SIG-M5 treated with dmso at 0.1 percent for 504 hours (cell line): ENCODE results near the gene VPS37B.
"Not testable (repeated sequence)": the region's sequence is repeated elsewhere in the genome, so short reads cannot be mapped to it uniquely, and the experiment has no call there.

Experiments
- DNase-seq: peaks from one replicate; lab custom pipeline; 2025; ENCODE audit not compliant: unreplicated experiment; lab: John Stamatoyannopoulos, UW

VPS37B gene

DNA sequence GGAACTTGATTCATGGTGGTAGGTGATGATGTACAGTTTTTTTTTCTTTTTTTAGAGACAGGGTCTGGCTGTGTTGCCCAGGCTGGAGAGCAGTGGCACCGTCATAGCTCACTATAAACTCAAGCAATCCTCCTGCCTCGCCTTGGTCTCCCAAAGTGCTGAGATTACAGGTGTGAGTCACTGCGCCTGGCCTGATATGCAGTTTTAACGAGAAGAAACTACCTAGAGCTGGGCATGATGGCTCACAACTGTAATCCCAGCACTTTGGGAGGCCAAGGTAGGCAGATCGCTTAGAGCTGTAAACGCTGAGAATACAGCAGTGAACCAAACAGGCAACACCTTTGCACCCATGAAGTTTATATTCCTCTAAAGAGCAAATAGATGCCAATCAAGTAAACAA is 13.0 kb upstream of the VPS37B start:
- no peak for DNase-seq

DNA sequence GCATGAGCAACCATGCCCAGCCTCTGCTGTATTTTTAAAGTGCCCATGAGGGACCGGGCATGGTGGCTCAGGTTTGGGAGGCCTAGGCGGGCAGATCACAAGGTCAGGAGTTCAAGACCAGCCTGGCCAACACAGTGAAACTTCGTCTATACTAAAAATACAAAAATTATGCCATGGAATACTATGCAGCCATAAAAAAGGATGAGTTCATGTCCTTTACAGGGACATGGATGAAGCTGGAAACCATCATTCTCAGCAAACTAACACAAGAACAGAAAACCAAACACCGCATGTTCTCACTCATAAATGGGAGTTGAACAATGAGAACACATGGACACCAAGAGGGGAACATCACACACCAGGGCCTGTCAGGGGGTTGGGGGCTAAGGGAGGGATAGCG is 9.3 kb upstream of the VPS37B start:
- DNase-seq = not testable (repeated sequence)

DNA sequence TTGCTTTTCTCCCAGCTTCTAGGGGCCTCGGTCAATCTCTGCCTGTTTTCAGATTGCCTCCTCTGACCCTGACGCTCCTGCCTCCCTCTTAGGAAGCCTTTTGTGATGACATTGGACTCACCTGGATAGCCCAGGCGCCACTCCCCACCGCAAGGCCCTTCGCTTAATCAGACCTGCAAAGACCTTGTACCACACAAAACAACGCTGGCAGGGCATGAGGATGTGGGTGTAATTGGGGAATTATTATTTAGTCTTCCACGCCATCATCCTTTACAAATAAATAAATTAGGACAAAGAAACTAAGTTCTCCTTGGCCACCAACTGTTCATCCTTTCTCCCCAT is 7.7 kb upstream of the VPS37B start:
- no peak for DNase-seq

DNA sequence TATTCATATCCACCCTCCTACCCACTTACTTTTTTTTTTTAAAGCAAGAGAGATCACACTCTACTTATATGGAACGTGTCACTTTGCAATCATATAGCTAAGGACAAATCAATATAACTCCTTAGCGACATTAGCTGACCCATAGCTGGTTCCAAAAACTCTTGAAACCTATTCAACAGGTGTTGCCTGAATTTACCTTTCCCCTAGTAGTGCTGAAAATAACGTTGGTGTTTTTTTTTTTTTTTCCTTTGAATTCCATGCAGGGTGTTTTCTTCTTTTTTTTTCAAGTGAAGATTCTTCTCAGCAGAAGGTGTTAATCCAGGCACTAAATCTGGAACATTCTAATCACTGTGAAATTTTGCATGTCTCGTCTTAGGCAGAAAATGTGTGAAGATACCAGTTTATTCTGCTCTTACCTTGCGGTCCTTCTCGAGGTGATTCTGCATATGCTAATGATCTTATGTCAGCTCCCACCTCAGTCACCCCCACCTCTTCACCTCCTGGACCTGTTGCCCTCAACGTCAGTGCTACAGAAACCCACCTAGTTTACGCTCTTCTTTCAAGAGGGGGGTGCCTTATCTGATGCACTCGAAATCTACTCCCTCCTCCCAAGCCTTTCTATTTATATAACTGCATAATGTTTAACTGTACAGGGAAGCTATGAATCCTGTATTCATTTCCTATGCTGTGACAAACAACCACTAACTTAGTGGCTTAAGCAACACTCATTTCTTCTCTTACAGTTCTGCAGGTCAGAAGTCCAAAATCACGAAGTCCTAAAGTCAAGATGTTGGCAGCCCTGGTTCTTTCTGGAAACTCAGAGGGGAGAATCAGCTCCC is 7.1 kb upstream of the VPS37B start:
- DNase-seq = no peak

DNA sequence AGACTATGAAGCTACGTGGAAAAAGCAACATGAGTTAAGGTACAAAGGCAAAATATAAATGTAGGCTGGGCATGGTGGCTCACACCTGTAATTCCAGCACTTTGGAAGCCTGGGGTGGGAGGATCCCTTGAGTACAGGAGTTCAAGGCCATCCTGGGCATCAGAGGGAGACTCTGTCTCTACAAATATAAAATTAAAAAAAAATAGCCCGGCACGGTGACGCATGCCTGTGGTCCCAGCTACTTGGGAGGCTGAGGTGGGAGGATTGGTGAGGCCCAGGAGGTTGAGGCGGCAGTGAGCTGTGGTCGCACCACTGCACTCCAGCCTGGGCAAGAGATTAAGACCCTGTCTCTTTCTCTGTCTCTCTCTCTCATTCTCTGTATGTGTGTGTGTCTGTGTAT is 4.0 kb upstream of the VPS37B start:
- DNase-seq = no peak

DNA sequence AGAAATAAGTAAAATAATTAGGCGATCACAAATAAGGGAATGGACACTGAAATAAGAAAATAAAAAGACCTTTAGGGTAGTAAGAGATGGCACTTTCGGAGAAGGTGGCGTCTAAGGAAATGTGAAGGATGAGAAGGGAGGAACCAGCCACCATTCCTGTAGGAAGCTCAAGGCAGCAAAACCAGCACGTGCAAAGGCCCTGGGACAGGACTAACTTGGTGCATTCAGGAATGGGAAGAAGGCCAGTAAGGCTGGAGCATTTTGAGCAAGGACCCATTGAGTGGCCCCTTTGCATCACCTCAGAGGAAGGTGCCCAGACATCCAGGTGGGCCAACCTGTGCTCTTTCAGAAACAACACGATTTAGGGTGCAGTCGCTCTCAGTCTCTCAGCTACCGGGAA is 738 bp upstream of the VPS37B start:
- DNase-seq = no peak

DNA sequence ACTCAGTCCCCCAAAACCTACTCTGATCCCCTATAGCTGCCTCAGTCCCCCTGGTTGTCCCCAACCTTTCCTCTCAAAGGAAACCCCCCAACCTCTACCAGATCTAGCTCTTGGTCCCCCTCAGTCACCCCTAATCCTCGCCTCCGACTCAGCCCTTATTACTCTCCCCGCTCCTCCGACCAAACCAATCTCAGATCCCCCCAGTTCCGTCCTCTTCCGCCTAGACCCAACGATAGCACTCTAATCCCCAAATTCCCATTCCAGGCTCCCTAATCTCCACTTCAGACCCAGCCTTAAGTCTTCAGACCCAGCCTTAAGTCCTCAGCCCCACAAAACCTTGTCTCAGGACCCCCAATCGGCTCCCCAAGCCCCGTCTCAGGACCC is 612 bp downstream of the VPS37B start:
- DNase-seq = no peak

DNA sequence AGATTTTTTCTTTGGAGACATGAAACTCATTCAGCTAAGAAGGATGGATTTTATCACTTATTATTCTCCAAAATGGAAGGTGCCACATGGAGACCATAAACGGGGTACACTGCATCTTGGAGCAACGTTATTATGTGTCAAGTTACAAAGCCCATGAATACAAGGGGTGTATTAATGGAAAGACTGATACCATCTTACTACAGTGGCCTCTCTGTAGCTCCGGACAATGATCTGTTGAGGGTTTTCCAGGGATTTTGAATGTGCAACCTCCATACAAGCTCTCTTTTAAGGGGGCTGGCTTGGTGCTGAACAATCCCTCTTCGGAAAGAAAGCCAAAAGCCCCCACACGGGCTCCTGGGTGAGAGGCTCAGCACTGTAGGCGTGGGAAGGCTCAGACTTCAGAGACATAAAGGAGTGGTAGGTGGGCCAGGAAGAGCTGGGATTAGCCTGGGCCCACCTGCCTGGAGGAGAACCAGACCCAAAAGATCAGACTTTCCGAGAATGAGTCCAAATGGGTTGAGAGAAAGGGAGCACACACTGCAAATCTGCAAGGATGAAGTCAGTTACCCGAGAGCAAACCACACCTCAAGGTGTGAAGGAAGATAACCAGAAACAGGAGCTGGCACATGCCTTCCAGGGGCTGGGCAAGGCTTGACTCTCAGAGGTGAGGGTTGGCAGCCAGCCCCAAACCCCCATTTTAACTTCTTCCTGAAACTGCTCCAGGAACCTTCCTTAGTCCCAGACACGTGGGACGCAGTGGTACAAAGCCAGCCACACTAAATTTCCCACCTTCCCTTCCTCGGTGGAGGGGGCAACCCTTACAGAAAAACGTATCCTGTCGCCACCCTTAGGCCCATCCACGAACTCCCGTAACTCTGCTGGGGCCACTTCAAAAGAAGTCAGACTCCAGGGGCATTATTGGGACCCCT is 1.5 kb downstream of the VPS37B start:
- no peak for DNase-seq

DNA sequence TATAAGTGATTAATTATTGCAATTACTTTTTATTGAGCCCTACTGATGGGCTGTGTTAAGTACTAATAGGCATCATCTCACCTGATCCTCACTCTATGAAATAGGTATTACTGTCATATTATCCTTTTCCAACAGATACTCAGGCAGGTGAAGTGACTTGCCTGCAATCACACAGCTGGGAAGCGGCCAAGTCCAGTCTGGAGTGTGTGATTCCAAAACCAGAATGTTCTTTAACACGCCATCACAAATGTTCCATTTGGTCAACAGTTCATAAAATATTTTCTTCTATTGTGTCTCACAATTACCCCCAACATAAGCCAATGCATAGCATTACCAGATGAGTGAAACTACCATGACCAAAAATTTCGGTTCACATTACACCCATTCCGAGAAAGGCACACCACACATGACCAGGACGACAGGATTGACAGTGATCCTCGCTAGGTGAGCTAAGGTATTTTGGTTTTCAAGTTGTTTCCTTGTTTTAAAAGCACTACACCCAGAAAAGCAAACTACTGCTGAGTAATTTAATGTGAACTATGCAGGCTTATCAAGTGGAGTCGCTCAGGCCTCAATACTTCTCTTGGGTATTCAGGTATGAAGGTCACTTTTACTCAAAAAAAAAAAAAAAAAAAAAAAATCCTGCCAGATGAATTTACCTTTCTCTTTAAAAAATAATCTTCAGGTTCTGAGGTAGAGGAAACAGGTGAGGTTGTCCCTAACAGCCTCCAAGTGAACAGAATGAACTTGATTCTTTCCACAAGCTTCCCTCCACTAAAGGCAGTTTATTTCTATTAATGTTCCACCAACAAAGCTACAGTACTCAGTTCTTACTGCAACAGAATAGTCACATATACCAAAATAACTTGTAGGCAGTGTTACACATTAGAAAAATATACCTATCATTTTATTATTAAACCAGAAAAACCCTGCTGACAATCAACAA is 2.4 kb downstream of the VPS37B start:
- DNase-seq = no peak

DNA sequence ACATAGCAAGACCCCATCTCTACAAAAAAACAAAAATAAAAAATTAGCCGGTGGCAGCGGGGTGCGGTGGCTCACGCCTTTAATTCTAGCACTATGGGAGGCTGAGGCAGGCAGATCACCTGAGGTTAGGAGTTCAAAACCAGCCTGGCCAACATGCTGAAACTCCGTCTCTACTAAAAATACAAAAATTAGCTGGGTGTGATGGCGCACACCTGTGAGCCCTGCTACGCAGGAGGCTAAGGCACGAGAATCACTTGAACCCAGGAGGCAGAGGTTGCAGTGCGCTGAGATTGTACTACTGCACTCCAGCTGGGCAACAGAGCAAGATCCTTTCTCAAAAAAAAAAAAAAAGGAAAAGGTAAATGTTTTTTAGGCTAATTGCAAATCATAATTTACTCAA is 3.2 kb downstream of the VPS37B start:
- not testable (repeated sequence) for DNase-seq

DNA sequence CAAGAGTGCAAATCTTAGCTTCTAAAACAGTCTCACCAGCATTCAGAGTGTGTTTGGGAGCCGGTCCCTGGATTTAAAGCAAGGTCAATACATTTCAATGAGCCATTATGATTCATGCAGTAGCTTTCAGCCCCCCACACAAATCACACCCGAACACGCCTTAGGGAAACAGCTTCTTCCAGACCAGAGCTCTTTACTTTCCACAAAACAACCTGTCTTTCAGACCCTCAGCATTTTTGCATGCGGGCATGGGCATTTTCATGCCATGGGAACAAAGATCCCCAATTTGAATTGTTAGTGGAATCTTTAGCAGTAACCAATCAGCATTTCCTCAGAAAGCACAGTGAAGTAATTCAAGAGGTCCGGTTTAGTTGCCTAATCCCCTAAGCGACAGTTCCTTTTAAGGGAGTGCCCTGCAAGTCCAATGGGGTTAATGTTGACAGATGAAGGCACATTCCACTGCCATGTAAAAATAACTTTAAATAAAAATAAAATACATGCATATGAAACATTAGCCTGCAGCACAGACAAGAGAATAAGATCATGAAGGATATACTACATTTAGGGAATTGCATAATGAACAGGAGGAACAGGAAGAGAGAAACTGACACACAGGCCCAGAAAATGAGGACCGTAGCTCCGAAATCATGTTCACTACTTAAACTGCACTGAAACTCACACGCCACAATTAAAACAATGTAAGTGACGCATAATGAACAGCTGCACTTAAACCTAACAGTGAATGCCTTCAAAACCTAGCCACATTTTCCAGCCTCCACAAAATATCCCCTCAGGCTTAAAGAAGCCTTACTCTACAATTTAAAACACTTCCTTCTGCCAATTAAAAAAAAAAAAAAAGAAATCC is 4.0 kb downstream of the VPS37B start:
- peak; percentile 79 for DNase-seq

DNA sequence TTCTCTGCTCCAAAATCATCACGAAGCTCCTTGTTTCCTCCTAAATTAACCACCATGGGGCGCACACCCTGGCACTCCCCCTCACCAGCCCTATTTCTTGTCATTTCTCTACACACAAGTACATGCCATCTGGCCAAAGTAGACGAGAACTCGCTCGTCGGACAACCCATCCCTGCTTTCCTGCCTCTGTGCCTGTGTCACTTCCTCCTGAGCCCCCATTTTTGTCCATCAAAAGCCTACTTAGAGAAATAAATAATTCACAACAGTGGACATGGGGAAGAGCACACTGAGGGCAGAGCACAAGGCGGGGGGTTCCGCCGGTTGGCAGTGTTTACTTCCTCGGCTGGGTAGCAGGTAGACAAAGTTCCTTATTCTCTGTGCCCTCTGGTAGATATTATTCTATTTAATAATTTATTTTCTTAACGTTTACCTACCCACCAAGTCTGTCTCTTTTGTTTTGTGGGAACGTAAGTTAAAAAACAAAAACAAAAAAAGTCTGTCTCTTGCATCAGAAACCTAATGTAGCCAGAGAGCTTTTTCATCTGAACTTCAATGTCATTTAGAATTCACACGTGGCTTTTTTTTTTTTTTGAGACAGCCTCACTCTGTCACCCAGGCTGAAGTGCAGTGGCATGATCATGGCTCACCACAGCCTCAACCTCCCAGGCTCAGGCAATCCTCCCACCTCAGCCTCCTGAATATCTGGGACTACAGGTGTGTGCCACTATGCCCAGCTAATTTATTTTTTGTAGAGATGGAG is 6.0 kb downstream of the VPS37B start:
- no peak for DNase-seq

DNA sequence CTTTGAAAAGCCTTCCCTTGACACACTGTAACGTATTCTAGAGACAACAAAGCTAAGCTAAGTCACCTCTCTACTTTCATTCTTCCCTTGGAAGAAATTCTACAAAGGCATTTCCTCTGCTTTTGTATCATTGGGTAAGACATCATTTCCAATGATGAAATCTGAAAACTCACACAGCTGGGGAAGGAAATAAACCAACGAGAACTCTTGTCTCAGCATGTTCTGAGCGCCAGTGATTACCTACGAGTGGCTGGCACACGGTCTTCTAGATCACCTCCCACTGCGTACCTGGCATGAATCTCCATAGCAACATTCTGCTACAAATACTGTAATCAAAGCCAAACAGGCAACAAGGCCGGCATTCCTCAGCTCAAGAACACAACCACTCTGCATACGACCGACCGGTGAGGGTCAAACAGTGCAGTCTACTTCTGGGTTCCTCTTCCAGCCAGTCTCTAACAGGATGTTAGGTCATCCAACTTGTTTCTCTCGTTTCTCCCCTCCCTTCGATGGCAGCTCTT is 7.6 kb downstream of the VPS37B start:
- DNase-seq = peak; percentile 97

DNA sequence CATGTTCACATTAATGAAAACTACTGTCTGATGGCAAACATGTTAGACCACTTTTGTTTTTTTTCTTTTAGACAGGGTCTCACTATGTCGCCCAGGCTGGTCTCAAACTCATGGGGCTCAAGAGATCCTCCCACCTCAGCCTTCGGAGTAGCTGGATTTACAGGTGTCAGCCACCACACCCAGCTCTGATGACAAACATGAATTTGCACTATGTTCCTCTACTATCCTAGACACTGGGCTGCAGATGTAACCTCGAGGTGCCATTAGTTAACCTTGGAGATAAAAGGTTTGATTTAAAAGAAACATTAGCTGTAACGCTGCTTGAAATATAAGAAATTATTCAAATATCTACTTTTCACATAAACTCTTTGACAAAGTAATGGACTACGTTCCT is 8.1 kb downstream of the VPS37B start:
- DNase-seq = no peak

DNA sequence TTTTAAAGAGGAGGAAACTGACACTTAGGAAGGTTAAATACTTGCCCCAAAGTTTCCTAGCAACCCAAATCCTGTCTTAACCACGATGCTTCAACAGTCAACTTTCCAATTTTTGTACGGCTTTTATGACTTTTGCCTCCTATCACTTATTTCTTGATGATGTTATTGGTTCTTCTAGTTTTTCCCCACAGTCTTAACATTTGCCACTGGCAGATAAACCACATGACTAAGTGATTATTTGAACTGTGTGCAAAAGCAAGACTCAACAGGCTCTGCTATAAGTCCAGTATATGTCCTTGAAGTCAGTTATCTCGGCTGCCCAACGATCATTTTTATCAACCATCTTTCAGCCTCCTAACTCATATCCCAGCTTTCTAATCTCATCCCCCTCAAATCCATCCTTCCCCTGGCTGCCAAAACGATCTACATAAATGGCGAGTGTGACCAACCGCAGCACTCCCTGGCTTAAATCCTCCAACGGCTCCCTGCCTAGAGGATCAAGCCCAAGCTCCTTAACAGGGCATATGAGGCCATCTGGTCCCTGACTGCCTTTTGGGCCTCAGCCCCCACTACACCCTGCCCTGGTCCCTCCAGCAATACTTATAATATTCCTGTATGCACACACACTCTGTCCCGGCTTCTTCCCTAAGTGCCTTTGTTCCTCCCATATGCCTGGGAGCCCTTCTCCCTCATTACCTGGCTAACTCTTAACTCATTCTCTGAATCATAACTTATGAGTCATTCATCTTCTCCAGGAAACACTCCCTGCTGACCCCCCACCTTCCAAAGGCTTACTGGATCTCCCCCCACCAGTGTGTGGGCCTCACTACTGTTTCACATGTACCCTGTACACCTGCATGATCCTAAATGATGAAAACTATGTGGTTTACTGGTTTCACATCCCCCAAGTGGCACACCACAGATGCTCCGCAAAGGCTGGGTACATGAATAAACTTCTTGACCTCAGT is 8.8 kb downstream of the VPS37B start:
- DNase-seq = peak; percentile 26

DNA sequence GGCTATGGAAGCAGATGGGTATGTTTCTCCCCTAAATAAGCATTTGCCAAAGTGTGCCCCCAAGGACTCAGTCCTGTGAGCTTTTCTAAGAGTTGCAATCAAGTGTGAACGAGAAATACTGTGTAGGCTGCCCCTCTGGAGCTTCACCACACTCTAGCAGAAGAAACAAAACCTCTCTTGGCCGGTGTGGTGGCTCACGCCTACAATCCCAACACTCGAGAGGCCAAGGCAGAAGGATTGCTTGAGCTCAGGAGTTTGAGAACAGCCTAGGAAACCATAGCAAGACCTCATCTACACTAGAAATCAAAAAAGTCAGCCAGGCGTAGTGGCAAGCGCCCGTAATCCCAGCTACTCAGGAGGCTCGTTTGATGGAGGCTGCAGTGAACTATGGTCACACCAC is 9.8 kb downstream of the VPS37B start:
- no peak for DNase-seq

DNA sequence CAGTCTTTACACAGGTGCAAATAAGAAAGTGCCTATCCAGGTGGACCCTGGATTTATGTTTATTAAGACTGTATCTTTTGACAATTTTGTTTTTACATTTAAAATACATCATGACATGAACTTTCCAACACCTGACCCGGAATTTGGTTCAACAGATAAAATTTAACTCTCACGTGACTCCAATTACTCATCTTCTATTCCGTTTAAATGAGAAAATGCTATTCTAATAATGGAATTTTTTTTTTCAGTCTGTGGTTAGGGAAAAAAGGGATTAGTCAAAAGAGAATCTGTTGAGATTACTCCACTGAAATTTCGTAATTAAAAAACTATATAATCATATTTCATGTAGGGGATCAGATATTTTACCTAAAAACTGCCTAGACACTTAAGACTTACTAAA is 11.1 kb downstream of the VPS37B start:
- no peak for DNase-seq
